GM12873 (cell line): ENCODE measurements around the gene BCAT1.

Experiments
- CTCF ChIP-seq: IDR thresholded peaks from 2 replicates; pipeline ENCODE4 v1.5.1; 2012; ENCODE audit warnings: low read depth, mild to moderate bottlenecking, moderate library complexity, low read length, control low read depth; ENCODE audit not compliant: insufficient read depth; ENCODE audit errors: missing control alignments

Gene BCAT1

GRCh38 chr12:24933694-24934407 is 15.1 kb downstream of the BCAT1 start:
- TF ChIP-seq CTCF: no peak

- no peak for TF ChIP-seq CTCF
Measured at GRCh38 chr12:24931666-24932405, 17.1 kb downstream of the BCAT1 start.

DNA sequence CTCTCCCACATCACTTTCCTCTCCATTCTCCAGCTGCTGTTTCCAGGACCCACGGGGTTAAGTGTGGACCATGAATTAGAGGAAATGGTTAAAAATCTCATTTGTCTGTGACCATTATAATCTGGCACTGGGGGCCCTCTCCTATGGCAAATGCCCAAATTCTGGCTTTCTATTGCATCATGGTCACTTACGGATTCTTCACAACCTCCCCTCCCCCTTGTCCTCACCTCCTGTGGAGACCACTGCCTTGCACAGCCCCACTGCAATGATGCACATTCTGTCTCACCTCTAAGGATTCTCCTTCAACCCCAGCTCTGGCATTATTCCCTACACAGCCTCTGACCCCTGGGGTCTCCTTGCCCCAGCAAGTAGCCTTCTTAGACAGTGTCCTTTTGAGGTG is 18.9 kb downstream of the BCAT1 start:
- TF ChIP-seq CTCF: no peak

GRCh38 chr12:24928131-24928530 is 20.8 kb downstream of the BCAT1 start:
- no peak for TF ChIP-seq CTCF

DNA sequence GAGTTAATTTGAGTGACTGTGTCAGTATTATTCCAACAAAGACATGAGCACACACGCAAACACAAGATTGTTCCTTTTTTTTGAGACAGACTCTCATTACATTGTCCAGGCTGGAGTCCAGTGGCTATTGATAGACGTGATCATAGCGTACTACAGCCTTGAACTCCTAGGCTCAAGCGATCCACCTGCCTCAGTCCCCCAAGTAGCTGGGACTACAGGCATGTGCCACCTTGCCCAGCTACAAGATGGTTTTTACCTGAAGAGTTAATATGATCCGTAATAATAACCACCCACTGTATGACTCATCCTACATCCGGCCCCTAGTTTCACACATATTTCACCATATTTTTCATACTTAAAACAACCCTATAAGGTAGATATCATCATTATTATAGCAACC is 26.8 kb downstream of the BCAT1 start:
- TF ChIP-seq CTCF: no peak

DNA sequence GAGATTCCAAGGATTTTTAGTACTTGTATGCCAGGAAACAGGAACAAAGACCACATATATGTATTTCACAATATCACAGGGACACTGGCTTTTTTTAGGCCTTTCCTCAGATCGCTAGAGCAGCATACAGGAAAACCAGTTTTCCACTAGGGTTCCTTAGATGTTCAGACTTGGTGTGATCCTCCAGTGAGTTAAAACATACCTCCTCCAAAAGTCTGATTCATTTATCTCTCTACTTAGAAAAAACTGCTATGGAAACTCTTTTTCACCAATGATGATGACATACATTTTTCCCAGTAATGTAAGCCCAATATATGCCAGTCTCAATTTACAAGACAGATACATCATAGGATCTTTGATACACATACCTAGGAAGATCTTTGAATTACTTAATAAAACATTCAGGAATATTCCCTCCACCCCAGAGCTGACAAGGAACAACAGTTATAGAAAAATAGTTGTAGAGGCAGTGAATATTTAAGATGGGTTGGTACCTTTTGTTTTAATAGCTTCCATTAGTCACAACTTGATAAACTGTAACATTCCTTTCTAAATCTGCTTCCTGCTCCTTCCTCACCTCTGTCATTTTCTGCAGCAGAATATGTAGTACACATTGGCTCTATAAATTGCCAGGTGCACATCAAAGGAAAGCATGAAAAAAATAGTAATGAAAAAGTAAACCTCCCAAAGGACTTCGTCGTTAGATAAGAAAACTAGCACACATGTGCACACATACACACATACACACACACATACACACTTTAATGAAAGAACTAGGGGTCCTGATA is 27.5 kb downstream of the BCAT1 start:
- no peak for TF ChIP-seq CTCF

DNA sequence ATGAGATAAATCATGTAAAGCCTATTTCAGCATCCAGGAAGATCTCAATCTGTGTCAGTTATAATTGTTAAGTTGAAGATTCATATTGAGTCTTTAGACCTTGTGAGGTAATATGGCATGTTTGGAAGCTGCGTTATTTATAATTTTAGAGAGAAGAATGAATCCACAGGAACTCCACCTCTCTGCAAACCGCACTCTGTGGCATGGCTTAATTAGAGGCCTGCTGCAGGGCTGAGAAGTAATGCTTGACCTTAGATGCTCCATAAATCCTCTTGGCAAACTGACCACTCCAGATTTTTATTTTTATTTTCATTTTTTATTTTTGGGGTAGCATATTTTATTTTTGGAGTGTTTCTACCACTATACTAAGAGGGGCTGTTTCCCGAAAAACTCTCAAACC is 28.8 kb downstream of the BCAT1 start:
- no peak for TF ChIP-seq CTCF
